WTC11 (cell line): ENCODE data around the gene SPIRE1. TPM values are rescaled to one million over a fixed set of nuclear protein-coding genes. Genes with fewer than 3 reads are reported as not detected.

Experiments used
- ATAC-seq: fragments of 200-7000 bp; cut with Tn5 transposase; 2 replicates; pipeline ENCODE4 v1.10.0; 2021; ENCODE audit warnings: mild to moderate bottlenecking, moderate library complexity
- CTCF ChIA-PET: fragments of 300-600 bp; sonication (Branson Sonifier 250); formaldehyde crosslinking; loops from one replicate; lab custom pipeline; 2021; ENCODE audit warnings: antibody characterized with exemption; lab: Charles Lee
- POLR2A ChIA-PET: fragments of 350-600 bp; sonication (Branson Sonifier 250); formaldehyde crosslinking; loops from one replicate; lab custom pipeline; 2021; ENCODE audit warnings: antibody characterized with exemption; lab: Charles Lee
- DNase-seq: peaks from one replicate; pipeline ENCODE4 v3.0.0; 2021; ENCODE audit warnings: low spot score
- H3K27ac Mint-ChIP-seq: 2 replicates; pipeline ENCODE4 v1.8.0; 2021; ENCODE audit warnings: mixed read lengths
- H3K27me3 Mint-ChIP-seq: 2 replicates; pipeline ENCODE4 v1.8.0; 2021; ENCODE audit warnings: low read depth, mild to moderate bottlenecking, moderate library complexity, mixed read lengths
- H3K36me3 Mint-ChIP-seq: 2 replicates; pipeline ENCODE4 v1.8.0; 2021; ENCODE audit warnings: mixed read lengths
- H3K4me1 Mint-ChIP-seq: 2 replicates; pipeline ENCODE4 v1.8.0; 2022; ENCODE audit warnings: mixed read lengths
- H3K4me3 Mint-ChIP-seq: 2 replicates; pipeline ENCODE4 v1.8.0; 2021; ENCODE audit warnings: mild to moderate bottlenecking, moderate library complexity, mixed read lengths
- H3K9me3 Mint-ChIP-seq: 2 replicates; pipeline ENCODE4 v1.8.0; 2021; ENCODE audit warnings: mixed read lengths
- ATF3 ChIP-seq: sonication (generic); formaldehyde crosslinking; conservative IDR thresholded peaks from 2 replicates; pipeline ENCODE4 v1.8.1; 2022; ENCODE audit warnings: mild to moderate bottlenecking, missing genetic modification reagents
- CTCF ChIP-seq: fragments of 200-600 bp; IDR thresholded peaks from 2 replicates; pipeline ENCODE4 v1.8.0; 2022; ENCODE audit warnings: antibody characterized with exemption
- MLX ChIP-seq: sonication (generic); formaldehyde crosslinking; IDR thresholded peaks from 2 replicates; pipeline ENCODE4 v1.8.1; 2023; ENCODE audit warnings: mild to moderate bottlenecking, missing genetic modification reagents, moderate library complexity
- NR1H2 ChIP-seq: sonication (generic); formaldehyde crosslinking; IDR thresholded peaks from 2 replicates; pipeline ENCODE4 v1.9.0; 2021; ENCODE audit warnings: mild to moderate bottlenecking, moderate library complexity, missing genetic modification reagents
- SMAD3 ChIP-seq: sonication (generic); formaldehyde crosslinking; IDR thresholded peaks from 2 replicates; pipeline ENCODE4 v1.8.0; 2022; ENCODE audit warnings: missing genetic modification reagents, mild to moderate bottlenecking, borderline replicate concordance
- SMAD4 ChIP-seq: sonication (generic); formaldehyde crosslinking; IDR thresholded peaks from 2 replicates; pipeline ENCODE4 v1.8.0; 2022; ENCODE audit warnings: mild to moderate bottlenecking, missing genetic modification reagents
- TCF7 ChIP-seq: sonication (generic); formaldehyde crosslinking; IDR thresholded peaks from 2 replicates; pipeline ENCODE4 v1.8.0; 2022; ENCODE audit warnings: mild to moderate bottlenecking, low read depth, missing genetic modification reagents, moderate library complexity
- USF2 ChIP-seq: sonication (generic); formaldehyde crosslinking; IDR thresholded peaks from 2 replicates; pipeline ENCODE4 v1.8.1; 2023; ENCODE audit warnings: mild to moderate bottlenecking, missing genetic modification reagents, moderate library complexity
- ZBTB21 ChIP-seq: sonication (generic); formaldehyde crosslinking; IDR thresholded peaks from 2 replicates; pipeline ENCODE4 v1.8.1; 2023; ENCODE audit warnings: mild to moderate bottlenecking, missing genetic modification reagents, borderline replicate concordance
- ZNF219 ChIP-seq: sonication (generic); formaldehyde crosslinking; IDR thresholded peaks from 2 replicates; pipeline ENCODE4 v1.8.0; 2023; ENCODE audit warnings: missing genetic modification reagents, mild to moderate bottlenecking, borderline replicate concordance
- ZNF263 ChIP-seq: sonication (generic); formaldehyde crosslinking; IDR thresholded peaks from 2 replicates; pipeline ENCODE4 v1.8.1; 2022; ENCODE audit warnings: low read depth, mild to moderate bottlenecking, moderate library complexity, missing genetic modification reagents
- ZNF281 ChIP-seq: sonication (generic); formaldehyde crosslinking; IDR thresholded peaks from 2 replicates; pipeline ENCODE4 v1.8.0; 2023; ENCODE audit warnings: mild to moderate bottlenecking, missing genetic modification reagents
- ZNF396 ChIP-seq: fragments of 250-450 bp; sonication (Bioruptor Pico); IDR thresholded peaks from 2 replicates; pipeline ENCODE4 v1.8.0; 2021; ENCODE audit warnings: mild to moderate bottlenecking, moderate library complexity, borderline replicate concordance
- ZNF512 ChIP-seq: sonication (generic); formaldehyde crosslinking; IDR thresholded peaks from 2 replicates; pipeline ENCODE4 v1.8.1; 2022; ENCODE audit warnings: missing genetic modification reagents, borderline replicate concordance
- total RNA-seq: library from RNA; stranded (reverse); gene quantifications from 3 replicates; pipeline ENCODE4 v1.2.3, GENCODE V29; 2021

The SPIRE1 gene
- total RNA-seq, 1 experiment from 2014 or later, result 19.3 TPM

- DNase-seq (no peak), ATAC-seq (no peak)
- H3K27me3 Mint-ChIP-seq, result no peaks in the 10 kb centered on the region
- TF ChIP-seq ATF3 (CRISPR knock-in tag) (no peak), ZBTB21 (CRISPR knock-in tag) (no peak)
- POLR2A ChIA-PET, result no interaction called here
- no peak overlapping the region for H3K27ac Mint-ChIP-seq
- no peaks in the 10 kb centered on the region for H3K36me3 Mint-ChIP-seq
- H3K4me1 Mint-ChIP-seq, result no peaks in the 10 kb centered on the region
- CTCF ChIA-PET, result no interaction called here
- no peak overlapping the region for H3K4me3 Mint-ChIP-seq
- peaks cover 5% of the 10 kb centered on the region for H3K9me3 Mint-ChIP-seq
Measured at GRCh38 chr18:12580630-12581342, 77.1 kb downstream of the SPIRE1 start.

GRCh38 chr18:12579775-12580174 is 78.1 kb downstream of the SPIRE1 start:
- no peaks in the 10 kb centered on the region for H3K27me3 Mint-ChIP-seq
- no peaks in the 10 kb centered on the region for H3K36me3 Mint-ChIP-seq
- TF ChIP-seq CTCF (no peak), ZNF512 (no peak), ZNF396 (no peak), ATF3 (CRISPR knock-in tag) (no peak), NR1H2 (no peak), SMAD3 (CRISPR knock-in tag) (no peak), ZNF263 (no peak), ZNF281 (no peak), MLX (CRISPR knock-in tag) (no peak), TCF7 (no peak), SMAD4 (CRISPR knock-in tag) (no peak), USF2 (no peak), ZNF219 (CRISPR knock-in tag) (no peak)
- H3K4me3 Mint-ChIP-seq, result no peak overlapping the region
- ATAC-seq (no peak), DNase-seq (no peak)
- H3K4me1 Mint-ChIP-seq, result no peaks in the 10 kb centered on the region
- peaks cover 5% of the 10 kb centered on the region for H3K9me3 Mint-ChIP-seq
- ChIA-PET CTCF (no interaction called here), POLR2A (interaction anchor here (0.6 to 1.3 kb wide), 2 partner anchors 18 to 92 kb away, joined by 3 to 5 read pairs; no protein-coding TSS in a partner anchor)
- no peak overlapping the region for H3K27ac Mint-ChIP-seq
